KMS-11 (cell line): ENCODE results near the gene ZCWPW2.

Experiments used
- H2AFZ ChIP-seq: fragments of 200-600 bp; sonication (generic); 2 replicates; pipeline ENCODE4 v1.6.1; 2016; ENCODE audit warnings: antibody characterized with exemption, mixed run types, low read depth
- H3K27ac ChIP-seq: fragments of 200-600 bp; sonication (generic); 2 replicates; pipeline ENCODE4 v1.6.1; 2016; ENCODE audit warnings: mild to moderate bottlenecking, mixed run types
- H3K27me3 ChIP-seq: fragments of 200-600 bp; sonication (generic); 2 replicates; pipeline ENCODE4 v1.6.1; 2017; ENCODE audit warnings: mild to moderate bottlenecking, low read depth, mixed run types, moderate library complexity; ENCODE audit not compliant: insufficient read depth
- H3K36me3 ChIP-seq: fragments of 200-600 bp; sonication (generic); 2 replicates; pipeline ENCODE4 v1.6.1; 2017; ENCODE audit warnings: mild to moderate bottlenecking, mixed run types; ENCODE audit not compliant: insufficient read depth
- H3K4me1 ChIP-seq: fragments of 200-600 bp; sonication (generic); 2 replicates; pipeline ENCODE4 v1.6.1; 2016; ENCODE audit warnings: mild to moderate bottlenecking, low read depth, mixed run types; ENCODE audit not compliant: poor library complexity, severe bottlenecking
- H3K4me2 ChIP-seq: fragments of 200-600 bp; sonication (generic); 2 replicates; pipeline ENCODE4 v1.7.0; 2016; ENCODE audit warnings: mild to moderate bottlenecking, mixed run types
- H3K4me3 ChIP-seq: fragments of 200-600 bp; sonication (generic); IDR thresholded peaks from 2 replicates; pipeline ENCODE4 v1.6.1; 2017; ENCODE audit warnings: low read depth, low read length, mixed read lengths; ENCODE audit not compliant: insufficient read depth
- H3K79me2 ChIP-seq: fragments of 200-600 bp; sonication (generic); 2 replicates; pipeline ENCODE4 v1.6.1; 2016; ENCODE audit warnings: low read depth, mixed run types; ENCODE audit not compliant: insufficient read depth
- H3K9ac ChIP-seq: fragments of 200-600 bp; sonication (generic); 2 replicates; pipeline ENCODE4 v1.6.1; 2016; ENCODE audit warnings: mild to moderate bottlenecking, mixed run types
- H4K20me1 ChIP-seq: fragments of 200-600 bp; sonication (generic); 2 replicates; pipeline ENCODE4 v1.6.1; 2016; ENCODE audit warnings: mild to moderate bottlenecking, mixed run types; ENCODE audit not compliant: insufficient read depth
- CTCF ChIP-seq: fragments of 200-600 bp; sonication (generic); conservative IDR thresholded peaks from 2 replicates; pipeline ENCODE4 v1.6.1; 2017; ENCODE audit warnings: low read depth, mild to moderate bottlenecking, antibody characterized with exemption, low read length, moderate library complexity, mixed read lengths

ZCWPW2 gene

GRCh38 chr3:28521663-28522062, 173.1 kb downstream of the ZCWPW2 start:
- H3K4me1 ChIP-seq, result no peaks in the 10 kb centered on the region
- no peaks in the 10 kb centered on the region for H4K20me1 ChIP-seq
- H2AFZ ChIP-seq, result no peak overlapping the region
- TF ChIP-seq CTCF, result no peak
- H3K27ac ChIP-seq, result no peak overlapping the region
- H3K4me2 ChIP-seq, result no peak overlapping the region
- H3K9ac ChIP-seq, result no peak overlapping the region
- H3K4me3 ChIP-seq, result no peak overlapping the region
- H3K27me3 ChIP-seq, result no peaks in the 10 kb centered on the region
- H3K79me2 ChIP-seq, result no peaks in the 10 kb centered on the region
- H3K36me3 ChIP-seq, result no peaks in the 10 kb centered on the region

GRCh38 chr3:28542351-28542750, 193.8 kb downstream of the ZCWPW2 start:
- no peak for TF ChIP-seq CTCF
- no peak overlapping the region for H2AFZ ChIP-seq

GRCh38 chr3:28544236-28544635, 195.7 kb downstream of the ZCWPW2 start:
- H3K79me2 ChIP-seq, result no peaks in the 10 kb centered on the region
- H4K20me1 ChIP-seq, result no peaks in the 10 kb centered on the region
- H2AFZ ChIP-seq, result no peak overlapping the region
- no peak overlapping the region for H3K4me2 ChIP-seq
- H3K4me3 ChIP-seq, result no peak overlapping the region
- no peaks in the 10 kb centered on the region for H3K4me1 ChIP-seq
- H3K27ac ChIP-seq, result no peak overlapping the region
- TF ChIP-seq CTCF, result no peak
- H3K9ac ChIP-seq, result no peak overlapping the region
- no peaks in the 10 kb centered on the region for H3K36me3 ChIP-seq
- H3K27me3 ChIP-seq, result no peaks in the 10 kb centered on the region

More at GRCh38 chr3:28542351-28542750, 193.8 kb downstream of the ZCWPW2 start:
- no peak overlapping the region for H3K9ac ChIP-seq
- no peak overlapping the region for H3K4me3 ChIP-seq
- H3K27me3 ChIP-seq, result no peaks in the 10 kb centered on the region
- H3K36me3 ChIP-seq, result no peaks in the 10 kb centered on the region
- no peaks in the 10 kb centered on the region for H4K20me1 ChIP-seq
- H3K79me2 ChIP-seq, result no peaks in the 10 kb centered on the region
- no peaks in the 10 kb centered on the region for H3K4me1 ChIP-seq
- no peak overlapping the region for H3K4me2 ChIP-seq
- no peak overlapping the region for H3K27ac ChIP-seq

GRCh38 chr3:28544831-28545230, 196.3 kb downstream of the ZCWPW2 start:
- H3K27me3 ChIP-seq, result no peaks in the 10 kb centered on the region
- H2AFZ ChIP-seq, result no peak overlapping the region
- H3K79me2 ChIP-seq, result no peaks in the 10 kb centered on the region
- H3K4me1 ChIP-seq, result no peaks in the 10 kb centered on the region
- H4K20me1 ChIP-seq, result no peaks in the 10 kb centered on the region
- no peak overlapping the region for H3K4me3 ChIP-seq
- H3K36me3 ChIP-seq, result no peaks in the 10 kb centered on the region
- no peak overlapping the region for H3K27ac ChIP-seq
- H3K9ac ChIP-seq, result no peak overlapping the region
- no peak overlapping the region for H3K4me2 ChIP-seq
- TF ChIP-seq CTCF, result no peak
